GM18870 (cell line): ENCODE measurements around the gene BLOC1S1.

Experiments used
- ATAC-seq: cut with Tn5 transposase; IDR thresholded peaks from one replicate; pipeline ENCODE4 v1.9.1; 2021; ENCODE audit warnings: moderate library complexity; ENCODE audit not compliant: unreplicated experiment

Gene BLOC1S1

GRCh38 chr12:55726971-55727370 lies 11.1 kb downstream of the BLOC1S1 start:
- ATAC-seq: no peak

GRCh38 chr12:55727643-55728185 lies 11.9 kb downstream of the BLOC1S1 start:
- no peak for ATAC-seq

GRCh38 chr12:55728186-55728938 lies 12.5 kb downstream of the BLOC1S1 start:
- ATAC-seq: peak; percentile 12

GRCh38 chr12:55728939-55729818 lies 13.3 kb downstream of the BLOC1S1 start, which contains the start of gene CD63:
CD63 (minus strand) TSS chr12:55729009; CDS start chr12:55728341, 668 bp downstream.
- ATAC-seq: peak; percentile 46

- ATAC-seq: peak; percentile 37
Observed at GRCh38 chr12:55729819-55730818, 14.3 kb downstream of the BLOC1S1 start.

- ATAC-seq: no peak
Observed at GRCh38 chr12:55732288-55732687, 16.4 kb downstream of the BLOC1S1 start.

GRCh38 chr12:55733021-55733555 lies 17.2 kb downstream of the BLOC1S1 start:
- ATAC-seq: no peak

- no peak for ATAC-seq
Observed at GRCh38 chr12:55733858-55734257, 18.0 kb downstream of the BLOC1S1 start.

- no peak for ATAC-seq
Observed at GRCh38 chr12:55734595-55734994, 18.7 kb downstream of the BLOC1S1 start.

- no peak for ATAC-seq
Observed at GRCh38 chr12:55736076-55736475, 20.2 kb downstream of the BLOC1S1 start.

GRCh38 chr12:55736780-55737580 lies 21.1 kb downstream of the BLOC1S1 start:
- ATAC-seq: peak; percentile 35

- ATAC-seq: no peak
Observed at GRCh38 chr12:55737581-55738122, 21.8 kb downstream of the BLOC1S1 start.

GRCh38 chr12:55738123-55739024 lies 22.5 kb downstream of the BLOC1S1 start:
- ATAC-seq: peak; percentile 83

GRCh38 chr12:55739025-55739378 lies 23.2 kb downstream of the BLOC1S1 start:
- ATAC-seq: no peak

- ATAC-seq: no peak
Observed at GRCh38 chr12:55741931-55742680, 26.3 kb downstream of the BLOC1S1 start.

GRCh38 chr12:55742719-55743405 lies 27.0 kb downstream of the BLOC1S1 start, which contains the start of gene GDF11:
GDF11 (plus strand) TSS chr12:55743122; CDS start chr12:55743317, 195 bp downstream.
- no peak for ATAC-seq
